ENCODE results near the gene ARHGEF7. TPM values are rescaled to one million over a fixed set of nuclear protein-coding genes. Genes with fewer than 3 reads are reported as not detected.

ARHGEF7 gene
- total RNA-seq, 1 donor from 2014 or later = 63.2 TPM

DNA sequence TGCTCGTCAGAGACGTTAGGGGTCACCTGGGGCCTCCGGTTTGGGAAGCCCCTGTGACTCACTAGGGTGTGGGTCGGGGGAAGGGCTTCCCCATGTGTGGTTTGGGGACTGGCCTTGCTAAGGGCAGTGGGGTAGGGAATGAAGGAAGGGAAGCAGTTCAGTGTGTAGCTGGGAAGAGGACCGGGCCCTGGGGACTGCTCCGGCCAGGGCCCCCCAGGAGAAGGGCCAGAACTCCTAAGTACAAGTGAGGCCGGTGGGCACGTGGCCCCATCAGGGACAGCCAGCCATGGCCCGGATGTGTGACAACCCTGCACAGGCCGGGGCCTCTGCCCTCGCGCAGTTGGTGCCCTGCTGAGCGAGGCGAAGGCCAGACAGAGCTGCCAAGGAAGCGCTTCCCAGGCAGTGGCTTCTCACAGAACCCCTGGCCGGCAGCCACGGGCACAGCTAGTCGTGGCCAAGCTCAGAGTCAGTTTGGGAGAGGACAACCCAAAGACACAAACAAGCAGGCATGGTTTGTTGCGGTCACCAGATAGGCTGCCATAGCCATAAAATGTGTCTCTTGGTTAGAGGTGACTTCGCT, 231.1 kb downstream of the ARHGEF7 start:
- intact Hi-C loops (cut with DNase I) = no loop called here
- H3K4me1 ChIP-seq = no peaks in the 10 kb centered on the region
- TF ChIP-seq, protein P1, sequence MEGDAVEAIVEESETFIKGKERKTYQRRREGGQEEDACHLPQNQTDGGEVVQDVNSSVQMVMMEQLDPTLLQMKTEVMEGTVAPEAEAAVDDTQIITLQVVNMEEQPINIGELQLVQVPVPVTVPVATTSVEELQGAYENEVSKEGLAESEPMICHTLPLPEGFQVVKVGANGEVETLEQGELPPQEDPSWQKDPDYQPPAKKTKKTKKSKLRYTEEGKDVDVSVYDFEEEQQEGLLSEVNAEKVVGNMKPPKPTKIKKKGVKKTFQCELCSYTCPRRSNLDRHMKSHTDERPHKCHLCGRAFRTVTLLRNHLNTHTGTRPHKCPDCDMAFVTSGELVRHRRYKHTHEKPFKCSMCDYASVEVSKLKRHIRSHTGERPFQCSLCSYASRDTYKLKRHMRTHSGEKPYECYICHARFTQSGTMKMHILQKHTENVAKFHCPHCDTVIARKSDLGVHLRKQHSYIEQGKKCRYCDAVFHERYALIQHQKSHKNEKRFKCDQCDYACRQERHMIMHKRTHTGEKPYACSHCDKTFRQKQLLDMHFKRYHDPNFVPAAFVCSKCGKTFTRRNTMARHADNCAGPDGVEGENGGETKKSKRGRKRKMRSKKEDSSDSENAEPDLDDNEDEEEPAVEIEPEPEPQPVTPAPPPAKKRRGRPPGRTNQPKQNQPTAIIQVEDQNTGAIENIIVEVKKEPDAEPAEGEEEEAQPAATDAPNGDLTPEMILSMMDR (IDR thresholded peaks at IDR 0.05) = no peak
- no peak for ATAC-seq
- no peak overlapping the region for H3K4me3 ChIP-seq
- H3K36me3 ChIP-seq = no peaks in the 10 kb centered on the region
- DNase-seq = no peak
- H3K27ac ChIP-seq = no peak overlapping the region
- no peaks in the 10 kb centered on the region for H3K9me3 ChIP-seq
- no peaks in the 10 kb centered on the region for H3K27me3 ChIP-seq

DNA sequence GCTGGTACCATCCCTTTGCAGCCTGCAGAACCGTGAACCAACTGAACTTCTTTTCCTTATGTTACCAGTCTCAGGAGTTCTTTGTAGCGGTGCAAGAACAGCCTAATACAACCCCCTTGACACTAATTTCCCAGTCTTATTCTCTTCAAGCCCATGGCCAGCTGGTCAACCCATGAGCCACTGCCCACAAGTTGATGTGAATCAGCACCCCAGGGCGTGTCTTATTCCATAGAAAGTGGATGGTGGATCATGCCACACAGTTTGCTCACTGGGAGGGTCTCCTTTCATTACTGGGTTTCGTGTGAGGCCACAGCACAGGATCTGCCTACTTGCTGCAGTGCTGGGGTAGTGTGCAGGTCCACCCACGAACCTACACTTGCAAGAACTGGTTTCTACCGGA, 232.3 kb downstream of the ARHGEF7 start:
- DNase-seq = no peak
- Histone ChIP-seq H3K4me3 (no peak overlapping the region), H3K9me3 (no peaks in the 10 kb centered on the region), H3K36me3 (no peaks in the 10 kb centered on the region), H3K27ac (no peak overlapping the region), H3K4me1 (no peaks in the 10 kb centered on the region), H3K27me3 (no peaks in the 10 kb centered on the region)
- intact Hi-C loops (cut with DNase I) = no loop called here
- TF ChIP-seq, protein P1 (IDR thresholded peaks at IDR 0.05) = no peak
- ATAC-seq = no peak

DNA sequence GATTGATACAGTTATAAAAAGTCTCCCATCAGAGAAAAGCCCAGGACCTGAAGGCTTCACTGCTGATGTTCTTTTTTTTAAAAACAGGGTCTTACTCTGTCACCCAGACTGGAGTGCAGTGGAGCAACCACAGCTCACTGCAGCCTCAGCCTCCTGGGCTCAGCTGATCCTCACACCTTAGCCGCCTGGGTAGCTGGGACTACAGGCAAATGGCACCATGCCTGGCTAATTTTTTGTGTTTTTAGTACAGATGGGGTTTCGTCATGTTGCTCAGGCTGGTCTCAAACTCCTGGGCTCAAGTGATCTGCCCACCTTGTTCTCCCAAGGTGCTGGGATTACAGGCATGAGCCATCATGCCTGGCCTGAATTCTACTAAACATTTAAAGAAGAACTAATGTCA, 238.4 kb downstream of the ARHGEF7 start:
- no peaks in the 10 kb centered on the region for H3K27me3 ChIP-seq
- no peaks in the 10 kb centered on the region for H3K36me3 ChIP-seq
- H3K27ac ChIP-seq = no peak overlapping the region
- ATAC-seq = no peak
- H3K4me3 ChIP-seq = no peak overlapping the region
- H3K9me3 ChIP-seq = no peaks in the 10 kb centered on the region
- no peak for DNase-seq
- TF ChIP-seq, protein P1 (IDR thresholded peaks at IDR 0.05) = no peak
- H3K4me1 ChIP-seq = no peaks in the 10 kb centered on the region
- intact Hi-C loops (cut with DNase I) = no loop called here

DNA sequence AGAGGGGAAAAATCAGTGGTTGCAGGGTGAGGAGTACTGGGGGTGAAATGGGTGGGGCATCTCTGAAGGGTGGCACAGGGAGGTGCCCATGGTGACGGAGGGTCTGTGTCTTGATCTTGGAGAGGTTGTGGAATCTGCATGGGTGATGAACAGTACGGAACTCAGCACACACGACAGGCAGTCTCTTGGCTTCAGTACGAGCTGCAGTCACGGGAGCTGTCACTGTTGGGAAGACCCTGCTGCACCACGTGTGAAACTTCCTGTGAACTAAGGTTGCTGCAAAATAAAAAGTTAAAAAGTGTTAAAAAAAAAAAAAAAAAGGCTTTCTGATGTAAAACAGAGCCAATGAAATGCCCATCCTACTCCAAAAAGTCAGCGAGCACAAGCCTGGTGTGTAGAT, 239.7 kb downstream of the ARHGEF7 start:
- TF ChIP-seq, protein P1 (IDR thresholded peaks at IDR 0.05) = no peak
- H3K27ac ChIP-seq = no peak overlapping the region
- no peaks in the 10 kb centered on the region for H3K36me3 ChIP-seq
- intact Hi-C loops (cut with DNase I) = no loop called here
- no peaks in the 10 kb centered on the region for H3K27me3 ChIP-seq
- no peaks in the 10 kb centered on the region for H3K4me1 ChIP-seq
- DNase-seq = no peak
- ATAC-seq = no peak
- H3K9me3 ChIP-seq = no peaks in the 10 kb centered on the region
- no peak overlapping the region for H3K4me3 ChIP-seq

Other genes starting within 250 kb of the ARHGEF7 start
- gene ANKRD10, start 200.2 kb upstream of the ARHGEF7 start, total RNA-seq = 134 TPM
- gene TEX29, start 205.3 kb downstream of the ARHGEF7 start, total RNA-seq = 0.81 TPM